ENCODE results near the gene PHF19.

The PHF19 gene

GRCh38 chr9:120912958-120913646 is 36.1 kb upstream of the PHF19 start:
- no peak for DNase-seq

GRCh38 chr9:120911295-120911837 is 34.4 kb upstream of the PHF19 start:
- no peak for DNase-seq

- no peak for DNase-seq
These were observed 33.7 kb upstream of the PHF19 start for GRCh38 chr9:120910643-120911042.

- peak; percentile 59 for DNase-seq
These were observed 32.9 kb upstream of the PHF19 start for GRCh38 chr9:120909904-120910303.

GRCh38 chr9:120905315-120906164 is 28.6 kb upstream of the PHF19 start:
- DNase-seq = peak; percentile 70

GRCh38 chr9:120904978-120905301 is 28.0 kb upstream of the PHF19 start:
- DNase-seq = no peak

GRCh38 chr9:120904061-120904977 is 27.3 kb upstream of the PHF19 start:
- peak; percentile 65 for DNase-seq

GRCh38 chr9:120902569-120903535 is 25.9 kb upstream of the PHF19 start:
- no peak for DNase-seq

GRCh38 chr9:120901755-120902568 is 25.0 kb upstream of the PHF19 start:
- no peak for DNase-seq

GRCh38 chr9:120900824-120901223 is 23.8 kb upstream of the PHF19 start:
- DNase-seq = no peak

- no peak for DNase-seq
These were observed 22.6 kb upstream of the PHF19 start for GRCh38 chr9:120899490-120900068.

GRCh38 chr9:120898396-120898795 is 21.4 kb upstream of the PHF19 start:
- no peak for DNase-seq

GRCh38 chr9:120895951-120896350 is 19.0 kb upstream of the PHF19 start:
- no peak for DNase-seq

- no peak for DNase-seq
These were observed 17.5 kb upstream of the PHF19 start for GRCh38 chr9:120894321-120895148.

GRCh38 chr9:120893611-120894307 is 16.8 kb upstream of the PHF19 start:
- DNase-seq = no peak

- peak; percentile 66 for DNase-seq
These were observed 16.0 kb upstream of the PHF19 start for GRCh38 chr9:120892748-120893610.

- DNase-seq = no peak
These were observed 15.1 kb upstream of the PHF19 start for GRCh38 chr9:120891884-120892747.

All from activated gamma-delta T cell treated with Interleukin-2 at 50 U/mL for 16 hours (primary cell).